Measurements from ENCODE around the gene GAD1.

- TF ChIP-seq CTCF (IDR thresholded peaks at IDR 0.05), result no peak
- no peak for TF ChIP-seq POLR2A (IDR thresholded peaks at IDR 0.05)
These were observed 677 bp downstream of the GAD1 start for GRCh38 chr2:170817093-170818035.
